Tibial artery (tissue), 4 donors: ENCODE data around the gene GNG7.

Source experiments
- DNase-seq, 2 donors: peaks; one replicate each; pipeline ENCODE4 v3.0.0-alpha.2; 2019
- H3K27ac ChIP-seq, 2 donors: fragments of 200-600 bp; sonication (generic) in 1 of 2; 1 replicate in 1 of 2; 2 replicates in 1 of 2; pipeline ENCODE4 v1.5.1; 2018 to 2019; ENCODE audit warnings: mild to moderate bottlenecking in 1 of 2
- H3K27me3 ChIP-seq, 2 donors: fragments of 200-600 bp; sonication (generic) in 1 of 2; one replicate each; pipeline versions ENCODE4 v1.5.1 to v1.6.0; 2016 to 2019
- H3K36me3 ChIP-seq, 3 donors: fragments of 200-600 bp; sonication (generic) in 2 of 3; one replicate each; pipeline ENCODE4 v1.5.1; 2016 to 2019; ENCODE audit warnings: mild to moderate bottlenecking in 2 of 3
- H3K4me1 ChIP-seq, 4 donors: fragments of 200-600 bp; sonication (generic) in 2 of 4; 1 replicate in 3 of 4; 2 replicates in 1 of 4; pipeline ENCODE4 v1.5.1; 2016 to 2019
- H3K4me3 ChIP-seq, 2 donors: fragments of 200-600 bp; sonication (generic) in 1 of 2; 1 replicate in 1 of 2; 2 replicates in 1 of 2; pipeline ENCODE4 v1.5.1; 2018 to 2019; ENCODE audit warnings: mild to moderate bottlenecking in 2 of 2
- H3K9me3 ChIP-seq, 3 donors: fragments of 200-600 bp; sonication (generic) in 1 of 3; one replicate each; pipeline ENCODE4 v1.5.1; 2016 to 2019
- CTCF ChIP-seq, 2 experiments: fragments of 200-600 bp in 1 of 2; fragments of 450-650 bp in 1 of 2; IDR thresholded peaks; one replicate each; pipeline ENCODE4 v1.5.1; 2017 to 2019; ENCODE audit warnings: antibody characterized with exemption in 2 of 2, mild to moderate bottlenecking in 1 of 2, moderate library complexity in 1 of 2
- intact Hi-C: fragments of 100-400 bp; cut with DNase I; formaldehyde crosslinking; loops from one replicate; pipeline ENCODE4 v1.15.0; 2023; ENCODE audit warnings: low total_unique reads

Gene GNG7

GRCh38 chr19:2631213-2631821 is 71.2 kb downstream of the GNG7 start:
- Histone ChIP-seq H3K4me3 (no peak overlapping the region), H3K36me3 (no peaks in the 10 kb centered on the region), H3K27me3 (peaks cover 0 to 4% of the 10 kb centered on the region in 2 donors), H3K27ac (peak overlapping the region in 1 of 2 donors; percentile 15), H3K9me3 (peaks cover 0 to 6% (median 3%) of the 10 kb centered on the region in 3 donors), H3K4me1 (peaks cover 0 to 58% (median 22%) of the 10 kb centered on the region in 4 donors)
- intact Hi-C loops: no loop called here
- no peak for TF ChIP-seq CTCF (IDR thresholded peaks at IDR 0.05)
- DNase-seq: no peak

- intact Hi-C loops: no loop called here
- Histone ChIP-seq H3K36me3 (no peaks in the 10 kb centered on the region), H3K4me1 (peaks cover 0 to 53% (median 21%) of the 10 kb centered on the region in 4 donors), H3K27me3 (peaks cover 0 to 5% of the 10 kb centered on the region in 2 donors), H3K4me3 (no peak overlapping the region), H3K27ac (peak overlapping the region in 1 of 2 donors; percentile 89), H3K9me3 (peaks cover 0 to 6% (median 3%) of the 10 kb centered on the region in 3 donors)
- TF ChIP-seq CTCF (IDR thresholded peaks at IDR 0.05): no peak
- no peak for DNase-seq
These were observed 72.0 kb downstream of the GNG7 start for GRCh38 chr19:2630352-2631001.

- Histone ChIP-seq H3K9me3 (peaks cover 0 to 6% (median 3%) of the 10 kb centered on the region in 3 donors), H3K27me3 (peaks cover 0 to 5% of the 10 kb centered on the region in 2 donors), H3K4me1 (peaks cover 0 to 46% (median 21%) of the 10 kb centered on the region in 4 donors), H3K27ac (peak overlapping the region; percentile 11 to 89), H3K36me3 (no peaks in the 10 kb centered on the region), H3K4me3 (no peak overlapping the region)
- DNase-seq: no peak
- intact Hi-C loops: no loop called here
- no peak for TF ChIP-seq CTCF (IDR thresholded peaks at IDR 0.05)
These were observed 72.8 kb downstream of the GNG7 start for GRCh38 chr19:2629491-2630351.

- no peak for DNase-seq
- H3K9me3 ChIP-seq: peaks cover 0 to 6% (median 3%) of the 10 kb centered on the region in 3 donors
- no peak for TF ChIP-seq CTCF (IDR thresholded peaks at IDR 0.05)
- peaks cover 0 to 37% (median 18%) of the 10 kb centered on the region in 4 donors for H3K4me1 ChIP-seq
- H3K4me3 ChIP-seq: no peak overlapping the region
- peak overlapping the region; percentile 70 to 89 for H3K27ac ChIP-seq
- peaks cover 0 to 5% of the 10 kb centered on the region in 2 donors for H3K27me3 ChIP-seq
- H3K36me3 ChIP-seq: no peaks in the 10 kb centered on the region
- intact Hi-C loops: no loop called here
These were observed 73.9 kb downstream of the GNG7 start for GRCh38 chr19:2628597-2628996.

GRCh38 chr19:2627855-2628254 is 74.6 kb downstream of the GNG7 start:
- no peak for DNase-seq
- H3K27ac ChIP-seq: peak overlapping the region; percentile 70 to 89
- peaks cover 0 to 6% (median 3%) of the 10 kb centered on the region in 3 donors for H3K9me3 ChIP-seq
- TF ChIP-seq CTCF (IDR thresholded peaks at IDR 0.05): no peak
- intact Hi-C loops: no loop called here
- no peak overlapping the region for H3K4me3 ChIP-seq
- H3K4me1 ChIP-seq: peaks cover 0 to 35% (median 18%) of the 10 kb centered on the region in 4 donors
- no peaks in the 10 kb centered on the region for H3K36me3 ChIP-seq
- peaks cover 0 to 8% of the 10 kb centered on the region in 2 donors for H3K27me3 ChIP-seq
